ENCODE measurements around the gene RHO.

The RHO gene

DNA sequence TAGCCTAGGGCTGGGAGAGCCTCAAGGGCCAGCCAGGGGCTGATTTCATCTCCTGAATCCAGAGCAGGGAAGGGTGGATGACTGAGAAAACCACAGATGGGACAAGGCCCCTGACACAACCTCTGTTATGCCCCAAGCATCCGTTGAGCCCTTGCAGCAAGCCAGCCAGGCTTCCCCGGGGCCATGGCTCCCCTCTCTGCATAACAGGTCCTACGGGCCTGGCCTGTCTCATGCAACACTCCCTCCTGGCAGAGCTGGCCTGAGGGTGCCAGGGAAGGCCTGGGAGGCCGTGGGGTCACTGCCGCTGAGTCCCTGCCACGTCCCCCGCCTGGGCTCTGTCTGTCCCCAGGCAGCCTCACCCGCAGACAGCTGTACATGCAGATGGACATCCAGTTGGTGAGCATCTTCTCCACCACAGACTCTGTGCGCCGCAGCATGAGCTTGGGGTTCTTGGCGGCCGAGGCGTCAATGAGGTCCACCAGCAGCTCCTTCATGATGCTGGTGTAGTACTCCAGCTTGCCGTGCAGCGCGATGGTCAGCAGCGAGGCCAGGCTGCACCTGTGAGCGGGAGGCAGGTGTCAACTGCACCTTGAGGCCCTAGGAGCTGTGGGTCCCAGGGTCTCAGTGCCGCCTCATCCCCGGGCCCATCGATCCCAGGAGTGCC is 36.7 kb downstream of the RHO start:
- H3K27ac ChIP-seq (ENCODE audit: insufficient read depth, low read depth, low read length, poor library complexity, severe bottlenecking) = no peak overlapping the region
- peaks cover 13% of the 10 kb centered on the region for H3K4me1 ChIP-seq (ENCODE audit: control insufficient read depth, insufficient read depth, low read length)
- H3K9me3 ChIP-seq (ENCODE audit: control insufficient read depth, low read length) = no peaks in the 10 kb centered on the region
- no peaks in the 10 kb centered on the region for H3K36me3 ChIP-seq (ENCODE audit: control insufficient read depth, insufficient read depth, low read length)
- H3K27me3 ChIP-seq (ENCODE audit: control insufficient read depth, insufficient read depth, low read length, poor library complexity, severe bottlenecking) = no peaks in the 10 kb centered on the region
- 95% methylated on average over 21 of the region's 21 CpGs for WGBS, 2 experiments
- no peak overlapping the region for H3K4me3 ChIP-seq (ENCODE audit: insufficient read depth, low read depth, low read length)

DNA sequence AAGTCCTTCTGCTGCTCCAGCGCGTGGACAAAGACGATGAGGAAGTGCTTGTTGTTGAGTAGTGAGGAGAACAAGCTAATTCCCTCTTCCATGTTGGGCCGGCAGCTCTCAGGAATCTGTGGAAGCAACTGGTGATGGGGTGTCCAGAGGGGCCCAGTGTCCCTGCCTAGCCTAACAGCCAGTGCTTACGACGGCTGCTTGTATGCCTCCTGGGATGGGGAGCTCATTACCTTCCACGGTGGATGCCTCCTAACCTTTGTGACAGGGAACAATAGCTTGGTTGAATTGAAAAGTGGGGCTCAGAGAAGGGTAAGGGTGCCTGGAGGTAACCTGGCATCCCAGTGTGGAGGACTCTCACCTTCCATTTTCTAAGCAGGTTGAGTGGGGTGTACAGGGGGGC is 37.5 kb downstream of the RHO start:
- no peak overlapping the region for H3K4me3 ChIP-seq (ENCODE audit: insufficient read depth, low read depth, low read length)
- H3K36me3 ChIP-seq (ENCODE audit: control insufficient read depth, insufficient read depth, low read length) = no peaks in the 10 kb centered on the region
- no peaks in the 10 kb centered on the region for H3K27me3 ChIP-seq (ENCODE audit: control insufficient read depth, insufficient read depth, low read length, poor library complexity, severe bottlenecking)
- H3K9me3 ChIP-seq (ENCODE audit: control insufficient read depth, low read length) = no peaks in the 10 kb centered on the region
- no peak overlapping the region for H3K27ac ChIP-seq (ENCODE audit: insufficient read depth, low read depth, low read length, poor library complexity, severe bottlenecking)
- peaks cover 5% of the 10 kb centered on the region for H3K4me1 ChIP-seq (ENCODE audit: control insufficient read depth, insufficient read depth, low read length)
- WGBS, 2 experiments = 94 to 97% methylated on average over 7 of the region's 7 CpGs

DNA sequence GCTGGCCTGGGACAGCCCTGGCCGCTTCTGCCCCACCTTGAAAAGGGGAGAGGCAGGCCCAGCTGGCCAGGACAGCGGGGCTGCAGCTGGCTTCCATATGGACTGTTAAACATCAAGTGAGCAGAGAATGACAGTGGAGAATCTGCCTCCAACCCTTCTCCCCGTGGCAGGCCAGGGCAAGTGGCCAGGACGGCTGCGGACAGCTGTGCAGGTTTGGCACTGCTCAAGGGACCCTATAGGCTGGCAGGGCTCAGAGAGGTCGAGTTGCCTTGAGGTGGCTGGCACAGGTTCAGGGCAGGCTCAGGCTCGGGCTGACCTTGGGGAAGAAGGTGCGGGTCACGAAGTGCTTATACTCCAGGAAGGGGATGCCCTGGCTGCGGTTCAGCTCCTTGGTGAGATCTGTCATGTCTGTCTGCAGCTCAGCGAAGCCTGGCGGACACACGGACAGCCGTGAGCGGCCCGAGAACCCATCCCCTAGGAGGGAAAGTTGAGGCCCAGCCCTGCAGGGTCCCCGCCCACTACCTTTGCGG is 38.8 kb downstream of the RHO start:
- Histone ChIP-seq H3K4me1 (ENCODE audit: control insufficient read depth, insufficient read depth, low read length) (no peaks in the 10 kb centered on the region), H3K36me3 (ENCODE audit: control insufficient read depth, insufficient read depth, low read length) (no peaks in the 10 kb centered on the region), H3K4me3 (ENCODE audit: insufficient read depth, low read depth, low read length) (no peak overlapping the region), H3K9me3 (ENCODE audit: control insufficient read depth, low read length) (no peaks in the 10 kb centered on the region), H3K27ac (ENCODE audit: insufficient read depth, low read depth, low read length, poor library complexity, severe bottlenecking) (no peak overlapping the region), H3K27me3 (ENCODE audit: control insufficient read depth, insufficient read depth, low read length, poor library complexity, severe bottlenecking) (no peaks in the 10 kb centered on the region)
- 90 to 91% methylated on average over 18 of the region's 18 CpGs for WGBS, 2 experiments

DNA sequence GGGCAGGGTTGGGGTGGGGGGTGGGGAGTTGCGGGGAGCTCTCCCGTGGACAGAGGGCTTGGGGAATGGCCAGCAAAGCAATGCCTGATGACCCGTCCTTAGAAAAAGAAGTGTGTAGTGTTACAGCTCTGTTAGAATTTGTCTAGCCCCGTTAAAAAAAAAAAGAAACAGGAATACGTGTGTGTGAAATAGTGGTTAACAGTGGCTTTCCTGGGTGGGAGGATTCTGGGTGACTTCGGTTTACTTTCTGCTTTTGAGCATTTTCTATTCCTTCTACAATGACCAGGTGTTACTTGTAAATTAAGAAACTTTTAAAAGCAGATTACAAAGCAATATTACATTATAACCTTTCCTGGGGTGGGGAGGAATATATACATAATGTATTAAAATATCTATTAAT is 39.5 kb downstream of the RHO start:
- Histone ChIP-seq H3K36me3 (ENCODE audit: control insufficient read depth, insufficient read depth, low read length) (no peaks in the 10 kb centered on the region), H3K27ac (ENCODE audit: insufficient read depth, low read depth, low read length, poor library complexity, severe bottlenecking) (no peak overlapping the region)
- 73 to 82% methylated on average over 5 to 6 of the region's 6 CpGs for WGBS, 2 experiments

DNA sequence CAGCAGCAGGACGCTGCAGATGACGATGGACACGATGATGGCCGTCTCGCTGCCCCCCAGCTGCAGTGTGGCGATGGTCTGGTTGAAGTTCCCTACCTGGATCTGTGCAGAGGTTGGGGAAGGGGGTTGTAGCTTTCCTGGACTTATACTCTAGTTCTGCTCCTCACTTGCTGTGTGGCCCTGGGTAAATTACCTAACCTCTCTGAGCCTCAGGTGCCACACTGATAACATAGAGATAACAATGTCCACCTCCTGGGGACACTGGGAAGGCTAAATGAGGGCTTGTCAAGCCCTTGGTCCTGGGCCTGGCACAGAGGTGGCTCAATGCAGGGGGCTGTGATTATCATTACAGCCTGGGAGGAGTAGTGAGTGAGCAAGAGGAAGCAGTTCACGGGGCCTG is 41.4 kb downstream of the RHO start:
- Histone ChIP-seq H3K4me3 (ENCODE audit: insufficient read depth, low read depth, low read length) (no peak overlapping the region), H3K4me1 (ENCODE audit: control insufficient read depth, insufficient read depth, low read length) (no peaks in the 10 kb centered on the region), H3K9me3 (ENCODE audit: control insufficient read depth, low read length) (no peaks in the 10 kb centered on the region), H3K27ac (ENCODE audit: insufficient read depth, low read depth, low read length, poor library complexity, severe bottlenecking) (no peak overlapping the region), H3K27me3 (ENCODE audit: control insufficient read depth, insufficient read depth, low read length, poor library complexity, severe bottlenecking) (no peaks in the 10 kb centered on the region), H3K36me3 (ENCODE audit: control insufficient read depth, insufficient read depth, low read length) (no peaks in the 10 kb centered on the region)
- WGBS, 2 experiments = 94 to 96% methylated on average over 7 of the region's 7 CpGs

More for the DNA sequence above, 39.5 kb downstream of the RHO start:
- H3K9me3 ChIP-seq (ENCODE audit: control insufficient read depth, low read length) = no peaks in the 10 kb centered on the region
- no peak overlapping the region for H3K4me3 ChIP-seq (ENCODE audit: insufficient read depth, low read depth, low read length)
- H3K27me3 ChIP-seq (ENCODE audit: control insufficient read depth, insufficient read depth, low read length, poor library complexity, severe bottlenecking) = no peaks in the 10 kb centered on the region
- no peaks in the 10 kb centered on the region for H3K4me1 ChIP-seq (ENCODE audit: control insufficient read depth, insufficient read depth, low read length)

DNA sequence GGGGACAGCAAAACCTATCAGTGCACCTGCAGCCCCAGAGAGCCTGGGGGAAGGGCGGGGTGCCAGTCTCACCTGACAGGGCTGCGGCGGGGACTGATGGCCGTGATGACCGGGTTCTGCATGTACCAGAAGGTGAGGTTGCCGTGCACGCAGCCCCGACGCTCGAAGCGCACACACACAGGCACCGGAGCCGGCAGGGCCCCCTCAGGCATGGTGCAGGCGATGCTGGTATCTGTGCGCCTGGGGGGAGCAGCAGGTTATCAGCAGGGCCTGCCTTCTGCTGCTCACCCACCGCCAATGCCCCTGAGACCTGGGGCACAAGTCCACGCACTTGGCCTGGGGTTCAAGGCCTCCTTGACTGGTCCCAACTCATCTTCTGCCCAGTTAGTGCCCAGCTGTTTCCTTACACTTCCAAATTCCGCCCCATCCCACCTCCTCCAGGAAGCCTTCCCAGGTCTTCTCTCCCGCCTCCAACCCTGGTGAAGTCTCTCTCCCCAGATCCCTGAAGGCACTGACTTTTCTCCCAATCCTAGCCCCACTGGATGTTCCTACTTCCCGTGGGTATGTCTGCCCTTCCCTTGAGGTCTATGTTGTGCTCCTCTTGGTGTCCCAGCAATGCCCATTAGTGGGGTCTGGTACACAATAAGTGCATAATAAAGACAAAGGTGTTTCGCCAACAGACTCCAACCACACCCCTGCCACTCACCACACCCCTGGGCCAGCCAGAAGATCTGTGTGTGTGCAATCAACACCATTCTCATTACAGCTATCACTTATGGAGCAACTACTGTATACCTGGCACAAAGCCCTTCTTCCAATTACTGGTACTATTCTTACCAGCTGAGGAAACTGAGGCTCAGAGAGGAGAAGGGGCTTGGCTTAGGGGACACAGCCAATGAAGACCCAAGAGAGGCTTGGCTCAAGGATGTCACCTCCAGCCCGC is 43.4 kb downstream of the RHO start:
- Histone ChIP-seq H3K4me3 (ENCODE audit: insufficient read depth, low read depth, low read length) (no peak overlapping the region), H3K4me1 (ENCODE audit: control insufficient read depth, insufficient read depth, low read length) (peaks cover 15% of the 10 kb centered on the region), H3K36me3 (ENCODE audit: control insufficient read depth, insufficient read depth, low read length) (no peaks in the 10 kb centered on the region), H3K27ac (ENCODE audit: insufficient read depth, low read depth, low read length, poor library complexity, severe bottlenecking) (no peak overlapping the region), H3K9me3 (ENCODE audit: control insufficient read depth, low read length) (no peaks in the 10 kb centered on the region), H3K27me3 (ENCODE audit: control insufficient read depth, insufficient read depth, low read length, poor library complexity, severe bottlenecking) (no peaks in the 10 kb centered on the region)
- 94 to 95% methylated on average over 22 of the region's 22 CpGs for WGBS, 2 experiments

DNA sequence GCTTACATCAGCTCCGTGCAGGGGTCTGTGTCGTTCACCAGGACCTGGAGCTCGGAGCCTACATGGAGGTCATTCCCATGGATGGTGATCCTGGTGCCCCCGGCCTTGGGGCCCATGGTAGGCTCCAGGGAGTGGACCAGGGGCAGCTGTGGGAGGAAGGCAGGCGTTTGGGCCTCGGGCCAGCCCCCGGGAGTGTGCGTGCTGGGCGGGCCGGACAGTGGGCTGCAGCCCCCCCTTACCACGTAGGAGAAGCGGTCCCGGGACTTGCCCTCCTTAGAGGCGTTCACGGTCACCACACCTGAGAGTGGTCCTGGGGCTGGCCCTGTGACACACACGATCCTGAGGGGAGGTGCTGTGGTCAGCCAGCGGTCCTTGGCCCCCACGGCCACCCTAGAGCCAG is 44.2 kb downstream of the RHO start:
- no peaks in the 10 kb centered on the region for H3K27me3 ChIP-seq (ENCODE audit: control insufficient read depth, insufficient read depth, low read length, poor library complexity, severe bottlenecking)
- H3K27ac ChIP-seq (ENCODE audit: insufficient read depth, low read depth, low read length, poor library complexity, severe bottlenecking) = no peak overlapping the region
- WGBS, 2 experiments = 93 to 94% methylated on average over 18 of the region's 18 CpGs
- H3K4me1 ChIP-seq (ENCODE audit: control insufficient read depth, insufficient read depth, low read length) = peaks cover 15% of the 10 kb centered on the region
- no peaks in the 10 kb centered on the region for H3K36me3 ChIP-seq (ENCODE audit: control insufficient read depth, insufficient read depth, low read length)
- H3K9me3 ChIP-seq (ENCODE audit: control insufficient read depth, low read length) = no peaks in the 10 kb centered on the region
- H3K4me3 ChIP-seq (ENCODE audit: insufficient read depth, low read depth, low read length) = no peak overlapping the region

DNA sequence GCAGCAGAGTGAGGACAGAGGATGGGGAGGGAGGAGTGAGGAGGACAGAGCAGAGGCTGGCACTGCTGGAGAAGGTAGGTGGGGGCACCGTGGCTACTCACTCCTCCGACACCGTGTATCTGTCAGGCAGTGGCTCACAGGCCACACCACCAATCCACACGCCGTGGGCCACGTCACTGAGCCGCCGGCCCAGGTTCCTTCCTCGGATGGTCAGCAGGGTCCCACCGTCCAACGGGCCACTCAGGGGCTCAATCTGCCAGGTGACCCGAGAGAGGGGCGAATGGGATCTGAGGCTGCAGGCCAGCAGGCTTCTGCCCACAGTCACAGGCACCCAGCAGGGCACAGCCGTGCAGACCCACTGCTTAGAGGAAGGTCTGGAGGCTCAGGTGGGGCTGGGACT is 45.1 kb downstream of the RHO start:
- H3K36me3 ChIP-seq (ENCODE audit: control insufficient read depth, insufficient read depth, low read length) = no peaks in the 10 kb centered on the region
- 93 to 95% methylated on average over 14 of the region's 14 CpGs for WGBS, 2 experiments
- H3K9me3 ChIP-seq (ENCODE audit: control insufficient read depth, low read length) = no peaks in the 10 kb centered on the region
- H3K27me3 ChIP-seq (ENCODE audit: control insufficient read depth, insufficient read depth, low read length, poor library complexity, severe bottlenecking) = no peaks in the 10 kb centered on the region
- no peak overlapping the region for H3K4me3 ChIP-seq (ENCODE audit: insufficient read depth, low read depth, low read length)
- H3K4me1 ChIP-seq (ENCODE audit: control insufficient read depth, insufficient read depth, low read length) = peaks cover 15% of the 10 kb centered on the region
- H3K27ac ChIP-seq (ENCODE audit: insufficient read depth, low read depth, low read length, poor library complexity, severe bottlenecking) = no peak overlapping the region

DNA sequence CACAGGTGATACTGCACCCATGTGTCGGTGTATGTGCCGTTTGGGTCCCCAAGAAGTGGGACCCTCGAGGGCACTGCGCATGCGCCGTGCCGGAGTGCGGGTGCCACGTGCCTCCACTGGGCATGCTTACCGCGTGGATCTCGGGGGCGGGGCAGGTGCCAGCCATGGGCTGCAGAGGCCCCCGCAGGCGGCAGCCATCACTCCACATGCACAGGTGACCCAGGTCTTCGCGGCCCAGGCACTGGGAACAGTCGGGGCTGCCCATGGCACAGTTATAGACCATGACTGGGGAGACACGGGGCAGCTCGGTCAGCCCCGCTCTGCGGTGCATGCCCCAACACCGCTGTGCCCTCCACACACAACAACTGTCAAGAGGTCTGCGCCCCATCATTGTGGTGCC is 45.8 kb downstream of the RHO start:
- Histone ChIP-seq H3K27me3 (ENCODE audit: control insufficient read depth, insufficient read depth, low read length, poor library complexity, severe bottlenecking) (no peaks in the 10 kb centered on the region), H3K4me3 (ENCODE audit: insufficient read depth, low read depth, low read length) (no peak overlapping the region), H3K9me3 (ENCODE audit: control insufficient read depth, low read length) (no peaks in the 10 kb centered on the region), H3K36me3 (ENCODE audit: control insufficient read depth, insufficient read depth, low read length) (no peaks in the 10 kb centered on the region), H3K27ac (ENCODE audit: insufficient read depth, low read depth, low read length, poor library complexity, severe bottlenecking) (no peak overlapping the region), H3K4me1 (ENCODE audit: control insufficient read depth, insufficient read depth, low read length) (peaks cover 15% of the 10 kb centered on the region)
- WGBS, 2 experiments = 95% methylated on average over 24 of the region's 24 CpGs

DNA sequence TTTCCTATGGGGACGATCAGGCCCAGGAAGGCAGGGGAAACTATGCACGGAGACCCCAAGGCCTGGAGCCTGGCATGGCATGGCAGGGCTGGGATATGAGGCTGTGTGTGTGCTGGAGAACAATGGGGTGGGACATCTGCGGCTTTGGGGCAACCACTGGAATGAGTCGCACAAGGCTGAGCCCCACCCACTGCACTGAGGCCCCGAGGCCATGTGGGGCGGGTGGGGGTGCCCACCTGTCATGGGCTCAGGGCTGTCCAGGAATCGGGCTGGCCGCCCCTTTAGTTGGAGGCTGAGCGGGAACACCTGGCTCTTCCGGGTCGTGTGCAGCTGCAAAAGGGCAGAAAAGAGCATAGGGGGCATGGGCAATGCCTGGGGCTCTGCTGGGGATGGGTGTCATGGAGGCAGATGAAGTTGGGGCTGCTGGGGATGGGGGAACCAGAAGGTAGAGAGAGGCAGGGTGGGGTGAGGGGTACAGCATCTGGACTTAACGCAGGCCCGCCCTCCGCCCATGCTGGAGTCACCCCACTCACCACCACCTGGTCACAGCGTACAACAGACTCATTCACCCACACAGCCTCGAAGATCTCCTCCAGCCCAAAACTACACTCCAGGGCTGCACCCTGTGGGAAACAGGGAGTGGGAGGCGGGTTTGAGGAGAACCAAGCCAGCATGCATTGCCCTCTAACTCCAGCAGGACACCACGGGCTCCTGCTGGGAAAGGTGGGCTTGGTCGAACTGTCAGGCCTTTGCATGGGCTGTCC is 47.0 kb downstream of the RHO start:
- Histone ChIP-seq H3K27me3 (ENCODE audit: control insufficient read depth, insufficient read depth, low read length, poor library complexity, severe bottlenecking) (no peaks in the 10 kb centered on the region), H3K27ac (ENCODE audit: insufficient read depth, low read depth, low read length, poor library complexity, severe bottlenecking) (no peak overlapping the region), H3K36me3 (ENCODE audit: control insufficient read depth, insufficient read depth, low read length) (no peaks in the 10 kb centered on the region), H3K4me1 (ENCODE audit: control insufficient read depth, insufficient read depth, low read length) (peaks cover 15% of the 10 kb centered on the region), H3K9me3 (ENCODE audit: control insufficient read depth, low read length) (no peaks in the 10 kb centered on the region), H3K4me3 (ENCODE audit: insufficient read depth, low read depth, low read length) (no peak overlapping the region)
- 91 to 93% methylated on average over 19 of the region's 19 CpGs for WGBS, 2 experiments
